H1 (cell line): ENCODE data around the gene C9. TPM values are rescaled to one million over a fixed set of nuclear protein-coding genes. Genes with fewer than 3 reads are reported as not detected.

Experiments
- CTCF ChIA-PET: fragments of 300-600 bp; sonication (Branson Sonifier 250); formaldehyde crosslinking; loops from one replicate; lab custom pipeline; 2021; ENCODE audit not compliant: partially characterized antibody; lab: Charles Lee
- POLR2A ChIA-PET: fragments of 300-600 bp; sonication (Branson Sonifier 250); formaldehyde crosslinking; loops from one replicate; lab custom pipeline; 2021; ENCODE audit warnings: inconsistent platforms; ENCODE audit not compliant: partially characterized antibody; lab: Charles Lee
- DNase-seq, 2 experiments: peaks; one replicate each; pipeline versions ENCODE4 v3.0.0 to v3.0.0-alpha.2; 2010 to 2022; ENCODE audit warnings: low spot score in 2 of 2, low read depth in 1 of 2, mixed read lengths in 1 of 2
- FAIRE-seq: peaks from 2 replicates; lab custom pipeline; 2011; peaks lifted over from hg19 to GRCh38; lab: Jason Lieb, UNC
- H2AFZ ChIP-seq: 2 replicates; pipeline ENCODE4 v1.8.1; 2012; ENCODE audit warnings: low read length, inconsistent platforms
- H2AK5ac ChIP-seq: 2 replicates; pipeline ENCODE4 v1.6.1; 2013; ENCODE audit warnings: low read depth, low read length
- H2BK120ac ChIP-seq: replicated peaks from 2 replicates; pipeline ENCODE3; 2013; ENCODE audit warnings: low read depth, low read length, inconsistent platforms
- H2BK12ac ChIP-seq: 2 replicates; pipeline ENCODE4 v1.6.1; 2013; ENCODE audit warnings: low read depth, low read length
- H2BK15ac ChIP-seq: 2 replicates; pipeline ENCODE4 v1.6.1; 2013; ENCODE audit warnings: low read length
- H2BK20ac ChIP-seq: 2 replicates; pipeline ENCODE4 v1.6.1; 2013; ENCODE audit warnings: low read length
- H2BK5ac ChIP-seq: 2 replicates; pipeline ENCODE4 v1.6.1; 2013; ENCODE audit warnings: low read depth, low read length
- H3K14ac ChIP-seq: 2 replicates; pipeline ENCODE4 v1.6.1; 2013; ENCODE audit warnings: inconsistent platforms; ENCODE audit not compliant: insufficient read length
- H3K18ac ChIP-seq: 2 replicates; pipeline ENCODE4 v1.6.1; 2013; ENCODE audit warnings: low read length; ENCODE audit errors: extremely low read depth
- H3K23ac ChIP-seq: 2 replicates; pipeline ENCODE4 v1.6.1; 2013; ENCODE audit warnings: inconsistent platforms; ENCODE audit not compliant: insufficient read length
- H3K23me2 ChIP-seq: 2 replicates; pipeline ENCODE4 v1.6.1; 2013; ENCODE audit warnings: low read depth, low read length
- H3K27ac ChIP-seq: 2 replicates; pipeline ENCODE4 v1.6.1; 2011; ENCODE audit warnings: low read depth, low read length, inconsistent platforms
- H3K27me3 ChIP-seq, 4 experiments: replicated peaks in 1 of 4; 1 replicate in 1 of 4; 2 replicates in 3 of 4; pipeline versions ENCODE4 v1.6.1 to v1.8.1; 2011 to 2013; ENCODE audit warnings: low read length in 3 of 4, mild to moderate bottlenecking in 3 of 4, inconsistent platforms in 2 of 4, mixed read lengths in 2 of 4, moderate library complexity in 1 of 4; ENCODE audit not compliant: control insufficient read depth in 3 of 4, insufficient read depth in 3 of 4; ENCODE audit errors: extremely low read depth in 1 of 4
- H3K36me3 ChIP-seq, 4 experiments: 2 replicates each; pipeline versions ENCODE4 v1.6.1 to v1.8.1; 2011 to 2013; ENCODE audit warnings: mild to moderate bottlenecking in 4 of 4, low read length in 3 of 4, moderate library complexity in 2 of 4, control low read depth in 1 of 4, inconsistent platforms in 1 of 4; ENCODE audit not compliant: insufficient read depth in 4 of 4, control insufficient read depth in 2 of 4
- H3K4ac ChIP-seq: replicated peaks from 2 replicates; pipeline ENCODE3; 2013; ENCODE audit warnings: low read length, low read depth, mixed read lengths, inconsistent platforms; ENCODE audit not compliant: insufficient read length
- H3K4me1 ChIP-seq, 4 experiments: replicated peaks in 1 of 4; 1 replicate in 1 of 4; 2 replicates in 3 of 4; pipeline versions ENCODE4 v1.6.1 to v1.8.1; 2011 to 2013; ENCODE audit warnings: low read length in 3 of 4, inconsistent platforms in 2 of 4, mixed read lengths in 1 of 4; ENCODE audit not compliant: insufficient read depth in 4 of 4, control insufficient read depth in 3 of 4
- H3K4me2 ChIP-seq, 2 experiments: 2 replicates each; pipeline versions ENCODE4 v1.6.1 to v1.8.1; 2011 to 2013; ENCODE audit warnings: low read depth in 2 of 2, low read length in 2 of 2, control low read depth in 1 of 2, inconsistent platforms in 1 of 2, mild to moderate bottlenecking in 1 of 2; ENCODE audit not compliant: insufficient read depth in 1 of 2
- H3K4me3 ChIP-seq, 4 experiments: fragments of 200-600, 300-600 bp in 1 of 4; sonication (generic), shearing (Covaris generic), sonication (Bioruptor Twin) in 1 of 4; 2 replicates each; pipeline versions ENCODE4 v1.5.1 to v1.8.1; 2011 to 2016; ENCODE audit warnings: low read length in 4 of 4, low read depth in 3 of 4, control low read depth in 2 of 4, inconsistent platforms in 2 of 4, mild to moderate bottlenecking in 2 of 4, mixed read lengths in 1 of 4, moderate library complexity in 1 of 4; ENCODE audit not compliant: insufficient read depth in 2 of 4; ENCODE audit errors: extremely low read depth in 1 of 4
- H3K56ac ChIP-seq: replicated peaks from 2 replicates; pipeline ENCODE3; 2013; ENCODE audit warnings: low read depth, mild to moderate bottlenecking, mixed read lengths, low read length, inconsistent platforms; ENCODE audit not compliant: insufficient read length
- H3K79me1 ChIP-seq: 2 replicates; pipeline ENCODE4 v1.6.1; 2013; ENCODE audit warnings: low read depth, low read length, control low read depth
- H3K79me2 ChIP-seq, 2 experiments: 2 replicates each; pipeline versions ENCODE4 v1.6.1 to v1.8.1; 2012 to 2013; ENCODE audit warnings: low read length in 2 of 2, mild to moderate bottlenecking in 2 of 2, inconsistent platforms in 1 of 2; ENCODE audit not compliant: insufficient read depth in 2 of 2, control insufficient read depth in 1 of 2
- H3K9ac ChIP-seq, 4 experiments: replicated peaks in 1 of 4; 1 replicate in 1 of 4; 2 replicates in 3 of 4; pipeline versions ENCODE4 v1.6.1 to v1.8.1; 2011 to 2013; ENCODE audit warnings: low read depth in 3 of 4, low read length in 3 of 4, control low read depth in 2 of 4, mild to moderate bottlenecking in 2 of 4, moderate library complexity in 2 of 4, inconsistent platforms in 1 of 4; ENCODE audit errors: extremely low read depth in 1 of 4
- H3K9me3 ChIP-seq, 2 experiments: 2 replicates each; pipeline versions ENCODE4 v1.6.1 to v1.8.1; 2012 to 2013; ENCODE audit warnings: mild to moderate bottlenecking in 2 of 2, moderate library complexity in 2 of 2, control low read depth in 1 of 2, inconsistent platforms in 1 of 2, low read depth in 1 of 2, low read length in 1 of 2, mixed read lengths in 1 of 2; ENCODE audit not compliant: insufficient read depth in 2 of 2
- H4K20me1 ChIP-seq, 2 experiments: replicated peaks in 1 of 2; 2 replicates each; pipeline versions ENCODE3 to v1.8.1; 2011 to 2013; ENCODE audit warnings: inconsistent platforms in 2 of 2, low read length in 2 of 2, mild to moderate bottlenecking in 1 of 2; ENCODE audit not compliant: insufficient read depth in 2 of 2, control insufficient read depth in 1 of 2
- H4K5ac ChIP-seq: 2 replicates; pipeline ENCODE4 v1.6.1; 2013; ENCODE audit warnings: low read length, low read depth, mixed read lengths, inconsistent platforms; ENCODE audit not compliant: insufficient read length
- H4K8ac ChIP-seq: 2 replicates; pipeline ENCODE4 v1.8.0; 2013; ENCODE audit warnings: mild to moderate bottlenecking, moderate library complexity, low read length, inconsistent platforms; ENCODE audit not compliant: insufficient read depth; ENCODE audit errors: extremely low read depth
- H4K91ac ChIP-seq: replicated peaks from 2 replicates; pipeline ENCODE3; 2013; ENCODE audit warnings: low read length, mixed read lengths, inconsistent platforms; ENCODE audit not compliant: insufficient read length
- BACH1 ChIP-seq: IDR thresholded peaks from 2 replicates; pipeline ENCODE4 v1.6.1; 2012; ENCODE audit warnings: low read length, improper control_type of control experiment
- CBX8 ChIP-seq: fragments of 300-800, 300-1000 bp; sonication (generic); IDR thresholded peaks from 2 replicates; pipeline ENCODE4 v1.7.1; 2016; ENCODE audit warnings: low read depth, low read length, borderline replicate concordance
- EP300 ChIP-seq, 2 experiments: IDR thresholded peaks; 1 replicate in 1 of 2; 2 replicates in 1 of 2; pipeline ENCODE4 v1.6.1; 2011 to 2012; ENCODE audit warnings: low read depth in 2 of 2, low read length in 2 of 2, mild to moderate bottlenecking in 2 of 2, borderline replicate concordance in 1 of 2, inconsistent platforms in 1 of 2, moderate library complexity in 1 of 2
- GABPA ChIP-seq: IDR thresholded peaks from 2 replicates; pipeline ENCODE4 v1.6.1; 2011; ENCODE audit warnings: mild to moderate bottlenecking, low read length, moderate library complexity, borderline replicate concordance; ENCODE audit not compliant: insufficient read depth
- HDAC2 ChIP-seq, 2 experiments: fragments of 300-600 bp in 1 of 2; sonication (generic) in 1 of 2; IDR thresholded peaks; 2 replicates each; pipeline ENCODE4 v1.6.1; 2011 to 2012; ENCODE audit warnings: low read depth in 2 of 2, low read length in 2 of 2, mild to moderate bottlenecking in 2 of 2, moderate library complexity in 2 of 2, borderline replicate concordance in 1 of 2, inconsistent platforms in 1 of 2
- JUND ChIP-seq: IDR thresholded peaks from 2 replicates; pipeline ENCODE4 v1.6.1; 2011; ENCODE audit warnings: mild to moderate bottlenecking, improper control_type of control experiment, low read length
- MAFK ChIP-seq: IDR thresholded peaks from 2 replicates; pipeline ENCODE4 v1.6.1; 2012; ENCODE audit warnings: low read depth, mild to moderate bottlenecking, improper control_type of control experiment, low read length
- RAD21 ChIP-seq, 2 experiments: IDR thresholded peaks in 1 of 2; conservative IDR thresholded peaks in 1 of 2; 2 replicates each; pipeline ENCODE4 v1.6.1; 2011; ENCODE audit warnings: low read depth in 2 of 2, low read length in 2 of 2, improper control_type of control experiment in 1 of 2, inconsistent platforms in 1 of 2, mild to moderate bottlenecking in 1 of 2, moderate library complexity in 1 of 2
- TEAD4 ChIP-seq: IDR thresholded peaks from 2 replicates; pipeline ENCODE4 v1.6.1; 2012; ENCODE audit warnings: low read depth, low read length, inconsistent platforms, mixed read lengths
- whole genome bisulfite sequencing, 2 experiments: shearing (Covaris generic) in 1 of 2; methylation state at CpG; one replicate each; pipeline versions ENCODE4 v1.1.6 to v1.1.7; 2013 to 2015; ENCODE audit warnings: low lambda C conversion rate in 2 of 2, mixed read lengths in 2 of 2, inconsistent platforms in 1 of 2, low coverage in 1 of 2, missing lambda C conversion rate in 1 of 2; ENCODE audit not compliant: insufficient replicate concordance in 2 of 2, insufficient coverage in 1 of 2, insufficient read length in 1 of 2; ENCODE audit errors: extremely low coverage in 1 of 2, missing lambda C conversion rate in 1 of 2; 5-methylcytosine and 5-hydroxymethylcytosine counted together
- polyA plus RNA-seq, 7 experiments: library from polyadenylated mRNA; depleted of rRNA in 3 of 7; stranded (reverse) in 5 of 7; unstranded in 2 of 7; fragments of >200 nt in 5 of 7; fragments of 200-250 nt in 2 of 7; gene quantifications; 1 replicate in 5 of 7; 2 replicates in 1 of 7; 4 replicates in 1 of 7; pipeline versions ENCODE4 v1.2.1 to v1.2.3, GENCODE V29; 2011 to 2013; ENCODE audit warnings: missing spikeins in 2 of 7, mixed read lengths in 2 of 7
- total RNA-seq: library from RNA; stranded (reverse); fragmentation: NEBNext Ultra II Directional; extraction: Animal tissue kit (Norgen Biotek cat#: 25700); gene quantifications from 2 replicates; pipeline ENCODE4 v1.2.1, GENCODE V29; 2021
- TF ChIP-seq, protein P1 (sequence below), 3 experiments: IDR thresholded peaks; 1 replicate in 2 of 3; 2 replicates in 1 of 3; pipeline versions ENCODE4 v1.5.1 to v1.6.1; 2011; ENCODE audit warnings: low read length in 3 of 3, mild to moderate bottlenecking in 3 of 3, inconsistent platforms in 2 of 3, low read depth in 1 of 3, moderate library complexity in 1 of 3; ENCODE audit not compliant: insufficient read depth in 1 of 3; ENCODE audit errors: control extremely low read depth in 1 of 3

The C9 gene
- total and polyA plus RNA-seq, 2 of the 8 experiments (the other 6 are each of a cell fraction or from before 2014, with no cell fraction given) = not detected

GRCh38 chr5:39363217-39363616, 1.1 kb downstream of the C9 start:
- no peak overlapping the region for H2AK5ac ChIP-seq
- H3K56ac ChIP-seq = no peak overlapping the region
- 95% methylated on average over 4 of the region's 4 CpGs; no CpG with 5 or more reads in 1 of the 2 experiments for WGBS, 2 experiments
- no peaks in the 10 kb centered on the region for H3K79me2 ChIP-seq
- no peak overlapping the region for H3K9ac ChIP-seq
- DNase-seq = no peak
- H4K91ac ChIP-seq = no peak overlapping the region
- no peak overlapping the region for H2BK15ac ChIP-seq
- no peaks in the 10 kb centered on the region for H3K9me3 ChIP-seq
- no peak overlapping the region for H2BK5ac ChIP-seq
- H3K14ac ChIP-seq = no peak overlapping the region
- no peak overlapping the region for H2BK12ac ChIP-seq
- H2BK20ac ChIP-seq = no peak overlapping the region
- H3K4me2 ChIP-seq = no peak overlapping the region
- no peaks in the 10 kb centered on the region for H4K20me1 ChIP-seq
- peaks cover 0 to 10% (median 2%) of the 10 kb centered on the region in 4 experiments; a peak in 3 of 7 replicates for H3K4me1 ChIP-seq
- H3K27me3 ChIP-seq = no peaks in the 10 kb centered on the region
- no peak overlapping the region; the same call in 1 of the 2 replicates for H3K18ac ChIP-seq
- no peaks in the 10 kb centered on the region for H3K23me2 ChIP-seq
- POLR2A ChIA-PET = no interaction called here
- no peak overlapping the region for H4K5ac ChIP-seq
- no peak overlapping the region for H3K4ac ChIP-seq
- H3K4me3 ChIP-seq = no peak overlapping the region
- FAIRE-seq = no peak
- CTCF ChIA-PET = interaction anchor here (0.5 to 3.6 kb wide), 2 partner anchors 13 to 1583 kb away, joined by 3 to 26 read pairs; no protein-coding TSS in a partner anchor
- no peak overlapping the region for H2AFZ ChIP-seq
- no peaks in the 10 kb centered on the region for H3K79me1 ChIP-seq
- H3K23ac ChIP-seq = no peak overlapping the region
- no peak overlapping the region for H2BK120ac ChIP-seq
- no peaks in the 10 kb centered on the region for H3K36me3 ChIP-seq
- no peak overlapping the region for H4K8ac ChIP-seq
- H3K27ac ChIP-seq = no peak overlapping the region
- TF ChIP-seq EP300 (IDR thresholded peaks at IDR 0.05; ENCODE audit: borderline replicate concordance in 1 of 2, low read depth in 2 of 2, low read length in 2 of 2) = no peak
- TF ChIP-seq, protein P1, sequence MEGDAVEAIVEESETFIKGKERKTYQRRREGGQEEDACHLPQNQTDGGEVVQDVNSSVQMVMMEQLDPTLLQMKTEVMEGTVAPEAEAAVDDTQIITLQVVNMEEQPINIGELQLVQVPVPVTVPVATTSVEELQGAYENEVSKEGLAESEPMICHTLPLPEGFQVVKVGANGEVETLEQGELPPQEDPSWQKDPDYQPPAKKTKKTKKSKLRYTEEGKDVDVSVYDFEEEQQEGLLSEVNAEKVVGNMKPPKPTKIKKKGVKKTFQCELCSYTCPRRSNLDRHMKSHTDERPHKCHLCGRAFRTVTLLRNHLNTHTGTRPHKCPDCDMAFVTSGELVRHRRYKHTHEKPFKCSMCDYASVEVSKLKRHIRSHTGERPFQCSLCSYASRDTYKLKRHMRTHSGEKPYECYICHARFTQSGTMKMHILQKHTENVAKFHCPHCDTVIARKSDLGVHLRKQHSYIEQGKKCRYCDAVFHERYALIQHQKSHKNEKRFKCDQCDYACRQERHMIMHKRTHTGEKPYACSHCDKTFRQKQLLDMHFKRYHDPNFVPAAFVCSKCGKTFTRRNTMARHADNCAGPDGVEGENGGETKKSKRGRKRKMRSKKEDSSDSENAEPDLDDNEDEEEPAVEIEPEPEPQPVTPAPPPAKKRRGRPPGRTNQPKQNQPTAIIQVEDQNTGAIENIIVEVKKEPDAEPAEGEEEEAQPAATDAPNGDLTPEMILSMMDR (IDR thresholded peaks at IDR 0.05; ENCODE audit: control extremely low read depth in 1 of 3, insufficient read depth in 1 of 3, low read depth in 1 of 3, low read length in 3 of 3) = no peak
- no peak for TF ChIP-seq MAFK
- TF ChIP-seq HDAC2 (IDR thresholded peaks at IDR 0.05; ENCODE audit: borderline replicate concordance in 1 of 2, low read depth in 2 of 2, low read length in 2 of 2) = no peak
- no peak for TF ChIP-seq CBX8
- TF ChIP-seq RAD21 (IDR thresholded peaks at IDR 0.05 in 1 of 2, conservative IDR thresholded peaks at IDR 0.05 in 1 of 2; ENCODE audit: low read depth in 2 of 2, low read length in 2 of 2) = no peak
- no peak for TF ChIP-seq JUND
- TF ChIP-seq TEAD4 = no peak
- TF ChIP-seq GABPA = no peak
- no peak for TF ChIP-seq BACH1
